ENCODE data around the gene XCL2. TPM values are rescaled to one million over a fixed set of nuclear protein-coding genes. Genes with fewer than 3 reads are reported as not detected.

The XCL2 gene
- total and polyA plus RNA-seq, 2 of the 4 experiments (the other 2 are of a cell fraction), result not detected

- H3K14ac ChIP-seq (replicated peaks; ENCODE audit: low read depth, low read length), result no peak overlapping the region
- no peak overlapping the region for H3K4me3 ChIP-seq (ENCODE audit: insufficient read depth, low read depth, low read length)
- no peak overlapping the region for H4K8ac ChIP-seq (ENCODE audit: low read depth in 2 of 2, low read length in 2 of 2)
- no peak overlapping the region for H2BK15ac ChIP-seq (ENCODE audit: low read depth, low read length)
- intact Hi-C loops (cut with micrococcal nuclease), result no loop called here
- BruUV-seq (replicated peaks), result no TSS peak
- H2AK5ac ChIP-seq (ENCODE audit: low read depth, low read length), result no peak overlapping the region
- H3K9ac ChIP-seq (ENCODE audit: low read depth, low read length), result no peak overlapping the region
- in situ Hi-C loops (cut with MboI; ENCODE audit: low sequenced_read_pairs), result no loop called here
- H3K79me1 ChIP-seq (ENCODE audit: low read depth in 1 of 2, low read length in 2 of 2), result no peaks in the 10 kb centered on the region
- WGBS, 2 experiments (ENCODE audit: extremely low coverage in 2 of 2, insufficient read length in 1 of 2), result no CpG with 5 or more reads among the region's 1 CpG
- H3K56ac ChIP-seq (ENCODE audit: extremely low read depth, insufficient read depth, low read length), result no peak overlapping the region
- H3K4me1 ChIP-seq (ENCODE audit: control insufficient read depth, insufficient read depth, low read length), result peaks cover 4% of the 10 kb centered on the region
- CTCF ChIA-PET, result no interaction called here
- no peak overlapping the region for H3K23ac ChIP-seq (ENCODE audit: low read depth, low read length)
- POLR2A ChIA-PET (ENCODE audit: unreplicated experiment), result no interaction called here
- TF ChIP-seq POLR2A (IDR thresholded peaks at IDR 0.05; ENCODE audit: low read depth, low read length) (no peak), MAFK (IDR thresholded peaks at IDR 0.05; ENCODE audit: low read depth, low read length) (no peak), RAD21 (IDR thresholded peaks at IDR 0.05; ENCODE audit: low read length) (no peak), RFX5 (IDR thresholded peaks at IDR 0.05; ENCODE audit: low read depth, low read length) (no peak), CHD1 (IDR thresholded peaks at IDR 0.05; ENCODE audit: low read depth, low read length) (no peak), FOS (IDR thresholded peaks at IDR 0.05; ENCODE audit: low read depth, low read length) (no peak), ELK1 (IDR thresholded peaks at IDR 0.05; ENCODE audit: borderline replicate concordance, low read depth, low read length) (no peak), NFE2L2 (IDR thresholded peaks at IDR 0.05; ENCODE audit: low read depth, low read length) (no peak), SMC3 (IDR thresholded peaks at IDR 0.05; ENCODE audit: low read depth, low read length) (no peak), RCOR1 (IDR thresholded peaks at IDR 0.05; ENCODE audit: insufficient replicate concordance, low read length) (no peak), CTCF (conservative IDR thresholded peaks at IDR 0.05; ENCODE audit: low read depth, low read length) (no peak), MAZ (IDR thresholded peaks at IDR 0.05; ENCODE audit: borderline replicate concordance, low read depth, low read length) (no peak), CEBPB (IDR thresholded peaks at IDR 0.05; ENCODE audit: low read depth, low read length) (no peak), MXI1 (IDR thresholded peaks at IDR 0.05; ENCODE audit: borderline replicate concordance, low read depth, low read length) (no peak)
- H2AK9ac ChIP-seq (replicated peaks; ENCODE audit: low read depth, low read length, poor library complexity), result no peak overlapping the region
- DNase-seq (no peak), ATAC-seq (ENCODE audit: low read depth) (no peak)
- no peak overlapping the region for H2BK120ac ChIP-seq (ENCODE audit: low read depth, low read length)
- no peak overlapping the region for H2BK20ac ChIP-seq (ENCODE audit: low read depth, low read length)
- no peak overlapping the region for H3K4ac ChIP-seq (ENCODE audit: low read depth, low read length)
- no peak overlapping the region for H3K18ac ChIP-seq (ENCODE audit: low read depth, low read length)
- no peak overlapping the region for H2AFZ ChIP-seq (replicated peaks; ENCODE audit: low read length, poor library complexity)
- H3K36me3 ChIP-seq (ENCODE audit: control insufficient read depth, insufficient read depth, low read length), result no peaks in the 10 kb centered on the region
- H3K9me1 ChIP-seq (ENCODE audit: insufficient read depth, low read length), result 0 out of 2 replicates have a peak, but pooled peaks cover 3% of the 10 kb centered on the region
- H4K20me1 ChIP-seq (ENCODE audit: insufficient read depth, low read length), result no peaks in the 10 kb centered on the region
- H4K91ac ChIP-seq (ENCODE audit: insufficient read depth, low read depth, low read length), result no peak overlapping the region
- no peaks in the 10 kb centered on the region for H3K9me3 ChIP-seq (ENCODE audit: control insufficient read depth, insufficient read depth, low read length)
- dilution Hi-C loops (cut with HindIII; ENCODE audit: low sequenced_read_pairs, unreplicated experiment), result no loop called here
- H4K5ac ChIP-seq (ENCODE audit: low read depth, low read length), result no peak overlapping the region
- no peak overlapping the region for H3K4me2 ChIP-seq (ENCODE audit: low read depth, low read length)
- H3K27ac ChIP-seq (ENCODE audit: insufficient read depth, low read length), result no peak overlapping the region
- H3K27me3 ChIP-seq (ENCODE audit: control insufficient read depth, insufficient read depth, low read length), result no peaks in the 10 kb centered on the region
- H2BK5ac ChIP-seq (ENCODE audit: low read depth, low read length, poor library complexity, severe bottlenecking), result no peak overlapping the region
Measured at GRCh38 chr1:168509210-168509609, 34.6 kb downstream of the XCL2 start.
